Coronary artery (tissue), 2 donors: ENCODE measurements around the gene SAAL1.

ENCODE experiments used
- DNase-seq: peaks from one replicate; pipeline ENCODE4 v3.0.0-alpha.2; 2017; ENCODE audit warnings: low spot score
- H3K27ac ChIP-seq, 2 donors: fragments of 200-600 bp; sonication (generic); one replicate each; pipeline ENCODE4 v1.5.1; 2016 to 2019
- H3K4me3 ChIP-seq: fragments of 200-600 bp; sonication (generic); 2 replicates; pipeline ENCODE4 v1.5.1; 2016; ENCODE audit warnings: mild to moderate bottlenecking, moderate library complexity
- TF ChIP-seq, protein P1 (sequence below): fragments of 200-600 bp; sonication (generic); IDR thresholded peaks from one replicate; pipeline ENCODE4 v1.5.1; 2019; ENCODE audit warnings: antibody characterized with exemption

SAAL1 gene

DNA sequence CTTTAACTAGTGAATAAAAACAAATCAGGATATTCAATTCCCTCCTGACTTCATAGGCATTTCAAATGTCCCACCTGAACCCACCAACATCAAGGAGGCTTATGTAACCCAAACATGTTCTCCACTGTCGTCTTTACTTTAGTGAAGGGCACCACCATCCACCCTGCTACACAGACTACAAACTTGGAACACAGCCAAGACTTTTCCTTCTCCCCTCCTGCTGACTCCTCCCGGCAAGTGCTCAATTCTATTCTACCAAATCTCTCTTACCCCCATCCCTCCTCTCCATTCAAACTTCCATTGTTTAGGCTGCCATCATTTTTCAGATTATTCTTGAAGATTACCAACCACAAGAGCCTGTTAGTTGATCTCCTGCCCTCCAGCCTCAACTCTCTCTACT, 24.3 kb downstream of the SAAL1 start:
- no peak overlapping the region for H3K4me3 ChIP-seq
- H3K27ac ChIP-seq: no peak overlapping the region

DNA sequence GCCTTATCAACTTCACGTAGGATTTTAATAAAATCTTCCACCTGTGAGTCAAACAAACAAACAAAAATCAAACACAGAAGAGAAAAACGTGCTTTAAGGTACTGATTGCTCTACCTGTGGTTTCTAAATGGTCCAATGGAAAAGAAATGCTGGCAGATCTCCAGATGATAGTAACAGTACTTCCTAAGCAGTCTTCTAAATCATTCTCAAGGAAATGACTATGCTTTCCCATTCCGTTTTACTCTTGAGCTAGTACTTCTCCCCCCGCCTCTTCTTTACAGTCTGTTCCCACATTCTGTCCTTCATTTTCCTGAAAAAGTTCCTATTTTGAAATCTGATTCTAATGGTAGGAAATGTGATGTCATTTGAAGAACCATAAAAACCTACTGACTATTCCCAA, 25.4 kb downstream of the SAAL1 start:
- DNase-seq: no peak
- H3K27ac ChIP-seq: no peak overlapping the region
- TF ChIP-seq, protein P1, sequence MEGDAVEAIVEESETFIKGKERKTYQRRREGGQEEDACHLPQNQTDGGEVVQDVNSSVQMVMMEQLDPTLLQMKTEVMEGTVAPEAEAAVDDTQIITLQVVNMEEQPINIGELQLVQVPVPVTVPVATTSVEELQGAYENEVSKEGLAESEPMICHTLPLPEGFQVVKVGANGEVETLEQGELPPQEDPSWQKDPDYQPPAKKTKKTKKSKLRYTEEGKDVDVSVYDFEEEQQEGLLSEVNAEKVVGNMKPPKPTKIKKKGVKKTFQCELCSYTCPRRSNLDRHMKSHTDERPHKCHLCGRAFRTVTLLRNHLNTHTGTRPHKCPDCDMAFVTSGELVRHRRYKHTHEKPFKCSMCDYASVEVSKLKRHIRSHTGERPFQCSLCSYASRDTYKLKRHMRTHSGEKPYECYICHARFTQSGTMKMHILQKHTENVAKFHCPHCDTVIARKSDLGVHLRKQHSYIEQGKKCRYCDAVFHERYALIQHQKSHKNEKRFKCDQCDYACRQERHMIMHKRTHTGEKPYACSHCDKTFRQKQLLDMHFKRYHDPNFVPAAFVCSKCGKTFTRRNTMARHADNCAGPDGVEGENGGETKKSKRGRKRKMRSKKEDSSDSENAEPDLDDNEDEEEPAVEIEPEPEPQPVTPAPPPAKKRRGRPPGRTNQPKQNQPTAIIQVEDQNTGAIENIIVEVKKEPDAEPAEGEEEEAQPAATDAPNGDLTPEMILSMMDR: no peak
- H3K4me3 ChIP-seq: no peak overlapping the region

More for the DNA sequence above, 24.3 kb downstream of the SAAL1 start:
- TF ChIP-seq, protein P1: no peak
- DNase-seq: no peak

DNA sequence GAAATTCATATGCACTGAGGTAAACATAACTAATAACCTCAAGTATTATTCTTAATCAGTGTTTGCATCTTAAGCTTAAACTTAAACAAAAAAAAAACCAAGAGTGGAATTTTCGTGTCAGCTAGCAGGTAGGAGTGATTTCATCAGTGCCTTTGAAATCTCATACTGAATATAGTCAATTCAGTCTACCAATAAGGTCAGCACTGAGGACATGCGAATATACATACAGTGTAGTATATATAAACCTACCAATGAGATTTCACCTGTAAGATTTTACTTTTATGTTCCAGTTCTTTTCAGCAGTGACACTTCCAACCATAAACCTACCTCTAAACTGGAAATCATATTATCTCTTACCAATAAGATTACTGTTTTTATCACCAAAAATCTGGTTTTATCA, 27.0 kb downstream of the SAAL1 start:
- Histone ChIP-seq H3K4me3 (no peak overlapping the region), H3K27ac (no peak overlapping the region)
- no peak for DNase-seq
- TF ChIP-seq, protein P1: no peak

DNA sequence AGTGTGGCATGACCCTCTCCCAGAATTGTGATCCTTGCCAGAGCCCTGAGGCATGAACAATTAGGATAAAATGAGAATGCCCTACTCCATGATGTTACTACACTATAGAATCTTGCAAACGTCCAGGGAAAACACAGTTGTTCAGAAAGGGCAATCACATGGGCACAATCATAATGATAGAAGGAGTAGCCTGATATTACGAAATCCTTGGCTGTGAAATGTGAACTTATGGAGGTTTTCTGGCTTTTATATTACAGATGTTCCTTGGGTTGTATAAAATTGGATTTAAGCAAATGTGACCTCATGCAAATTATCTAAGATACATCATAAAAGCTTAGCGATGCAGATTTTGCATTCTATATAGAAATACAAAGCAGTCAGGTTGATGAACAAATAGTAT, 30.4 kb downstream of the SAAL1 start:
- Histone ChIP-seq H3K4me3 (no peak overlapping the region), H3K27ac (no peak overlapping the region)
- no peak for DNase-seq
- TF ChIP-seq, protein P1: no peak

DNA sequence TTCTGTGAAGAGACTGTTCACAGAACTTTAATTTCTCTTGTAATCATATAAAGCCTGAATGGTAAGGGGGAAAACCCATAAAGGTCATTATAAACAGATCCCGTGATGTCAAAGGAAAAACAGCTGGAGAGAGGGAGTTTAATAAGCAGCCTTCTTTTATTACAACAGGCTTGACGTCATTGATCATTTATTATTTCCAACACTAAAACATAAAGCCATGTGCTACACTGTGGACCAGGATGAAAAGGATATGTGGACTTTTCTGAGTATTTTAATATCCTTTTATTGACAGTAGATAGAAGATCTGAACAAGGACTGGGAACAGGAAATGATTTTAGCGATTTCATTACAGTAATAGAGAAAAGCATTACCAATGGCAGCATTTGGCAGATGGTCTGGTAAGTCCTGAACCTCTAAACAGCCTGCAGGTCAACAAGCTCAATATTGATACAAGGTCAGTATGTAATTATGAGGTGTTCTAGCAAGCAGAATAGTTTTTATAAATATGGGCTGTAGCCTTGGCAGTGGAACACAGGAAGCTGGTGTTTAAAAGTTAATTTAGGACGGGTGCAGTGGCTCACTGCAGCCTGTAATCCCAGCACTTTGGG, 34.7 kb downstream of the SAAL1 start:
- H3K4me3 ChIP-seq: no peak overlapping the region
- H3K27ac ChIP-seq: no peak overlapping the region
- no peak for DNase-seq
- TF ChIP-seq, protein P1: no peak

DNA sequence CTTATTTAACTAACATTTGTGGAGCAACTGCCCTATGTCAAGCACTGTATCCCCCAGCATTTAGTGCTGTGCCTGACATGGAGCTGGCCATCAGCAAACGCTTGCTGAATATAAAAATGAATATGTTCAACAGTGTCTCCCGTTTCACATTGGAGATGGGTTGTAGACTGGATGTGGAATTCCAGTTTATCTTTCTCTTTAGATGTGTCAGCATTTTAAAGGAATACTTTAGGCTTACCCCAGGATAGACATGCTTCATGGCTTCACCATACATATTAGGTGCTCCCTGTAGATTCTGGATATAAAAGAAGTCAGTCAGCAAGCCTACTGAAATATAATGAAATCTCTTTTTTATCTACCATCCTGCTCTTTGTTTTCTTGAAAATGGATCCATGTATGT, 38.5 kb downstream of the SAAL1 start:
- H3K4me3 ChIP-seq: no peak overlapping the region
- TF ChIP-seq, protein P1: no peak
- no peak for DNase-seq
- no peak overlapping the region for H3K27ac ChIP-seq

DNA sequence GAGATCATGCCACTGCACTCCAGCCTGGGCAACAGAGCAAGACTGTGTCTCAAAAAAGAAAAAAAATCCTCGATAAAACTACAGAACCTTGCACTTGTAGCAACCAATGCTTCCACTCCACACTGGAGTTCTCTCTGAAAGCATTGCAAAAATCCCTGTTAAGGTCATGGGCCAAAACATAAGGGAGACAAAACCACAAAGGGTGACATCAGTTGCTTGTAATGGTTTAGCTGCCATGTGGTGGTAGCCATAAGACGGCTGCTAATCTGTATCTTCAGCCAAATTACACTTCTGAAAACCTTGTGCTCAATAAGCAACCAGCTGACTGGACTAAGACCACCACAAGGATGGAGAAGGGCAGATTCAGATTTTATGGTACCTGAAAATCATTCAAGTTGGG, 39.3 kb downstream of the SAAL1 start:
- Histone ChIP-seq H3K4me3 (no peak overlapping the region), H3K27ac (no peak overlapping the region)
- no peak for DNase-seq
- TF ChIP-seq, protein P1: no peak
